Activated CD4-positive, alpha-beta T cell treated with anti-CD3 and anti-CD28 coated beads, Interleukin-2, amount 50 U/mL, for 24 hours (primary cell): Measurements from ENCODE around the gene RGS7.

Source experiments
- DNase-seq, 2 donors: peaks; one replicate each; pipeline ENCODE4 v3.0.0-alpha.2; 2020; ENCODE audit warnings: low read depth in 1 of 2, low spot score in 1 of 2

RGS7 gene

DNA sequence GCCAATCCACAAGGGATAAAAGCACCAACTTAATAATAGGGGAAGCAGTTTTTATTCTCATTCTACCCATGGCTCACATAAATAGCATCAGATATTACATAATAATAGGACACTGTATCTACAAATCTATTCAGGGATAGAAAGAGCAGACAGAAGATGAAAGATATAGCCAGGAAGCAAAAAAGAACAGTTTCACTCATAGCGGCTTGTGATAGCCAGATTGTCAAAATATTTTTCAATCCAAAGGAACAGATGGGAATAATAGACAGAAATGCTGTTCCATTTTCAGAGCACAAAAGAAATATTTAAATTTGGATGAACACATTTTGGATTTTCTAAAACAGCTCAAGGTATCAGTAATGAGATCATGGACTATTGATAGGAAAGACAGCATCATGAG is 512.5 kb downstream of the RGS7 start:
- DNase-seq: no peak

DNA sequence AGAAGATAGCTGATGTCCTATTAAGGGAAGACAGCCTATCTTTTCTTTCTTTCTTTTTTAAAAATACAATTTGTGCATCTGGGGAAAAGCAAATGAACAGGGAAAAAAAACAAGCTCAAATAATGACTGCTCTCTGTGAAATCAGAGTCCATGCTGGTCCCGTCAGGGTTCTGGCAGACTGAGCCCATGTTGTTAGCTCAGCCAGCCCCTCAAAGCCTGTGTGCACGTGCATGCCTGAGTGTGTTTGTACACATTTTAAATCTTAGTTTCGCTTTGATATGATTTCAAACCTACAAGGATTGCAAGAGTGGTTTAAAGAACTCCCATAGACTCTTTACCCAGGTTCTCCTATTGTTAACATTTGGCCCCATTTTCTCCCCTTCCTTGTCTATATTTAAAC is 513.2 kb downstream of the RGS7 start:
- DNase-seq: no peak

DNA sequence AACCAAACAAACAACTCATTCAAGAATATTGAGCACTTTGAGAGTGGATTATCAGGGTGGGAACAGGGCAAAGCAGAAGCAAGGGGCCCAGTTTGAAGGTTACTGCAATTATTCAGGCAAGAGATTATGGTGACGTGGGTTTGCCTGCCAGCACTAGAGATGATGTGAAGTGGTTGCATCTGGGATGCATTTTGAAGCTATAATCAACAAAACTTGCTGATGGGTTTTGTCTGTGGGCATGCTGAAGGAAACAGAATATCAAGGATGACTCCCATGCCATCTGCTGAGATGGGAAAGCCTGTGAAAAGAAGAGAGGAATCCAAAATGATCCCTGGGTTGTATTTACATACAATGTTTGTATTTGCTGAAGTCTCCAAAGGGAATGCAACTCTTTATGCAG is 520.7 kb downstream of the RGS7 start:
- DNase-seq: no peak

DNA sequence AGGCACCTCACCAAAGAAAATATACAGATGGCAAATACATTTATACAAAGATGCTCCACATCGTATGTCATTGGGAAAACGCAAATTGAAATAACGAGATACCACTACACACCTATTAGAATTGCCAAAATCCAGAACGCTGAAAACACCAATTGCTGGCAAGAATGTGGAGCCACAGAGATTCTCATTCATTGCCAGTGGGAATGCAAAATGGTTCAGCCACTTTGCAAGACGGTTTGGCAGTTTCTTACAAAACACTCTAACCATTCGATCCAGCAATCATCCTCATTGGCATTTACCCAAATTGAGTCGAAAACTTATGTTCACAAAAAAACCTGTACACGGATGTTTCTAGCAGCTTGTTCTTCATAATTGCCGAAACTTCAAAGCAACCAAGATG is 521.7 kb downstream of the RGS7 start:
- no peak for DNase-seq

DNA sequence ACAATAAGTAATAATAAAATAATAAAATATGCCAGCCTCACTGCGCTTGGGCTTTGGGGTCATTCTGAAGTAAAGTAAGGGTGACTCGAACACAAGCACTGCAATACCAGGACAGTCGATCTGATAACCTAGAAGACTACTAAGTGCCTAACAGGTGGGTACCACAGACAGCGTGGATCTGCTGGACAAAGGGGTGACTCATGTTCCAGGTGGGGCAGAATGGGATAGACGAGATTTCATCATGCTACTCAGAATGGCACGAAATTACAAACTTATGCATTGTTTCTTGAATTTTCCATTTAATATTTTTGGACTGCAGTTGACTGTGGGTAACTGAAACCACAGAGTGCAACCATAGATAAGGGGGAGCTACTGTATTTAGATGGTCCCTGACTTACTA is 523.9 kb downstream of the RGS7 start:
- DNase-seq: no peak

DNA sequence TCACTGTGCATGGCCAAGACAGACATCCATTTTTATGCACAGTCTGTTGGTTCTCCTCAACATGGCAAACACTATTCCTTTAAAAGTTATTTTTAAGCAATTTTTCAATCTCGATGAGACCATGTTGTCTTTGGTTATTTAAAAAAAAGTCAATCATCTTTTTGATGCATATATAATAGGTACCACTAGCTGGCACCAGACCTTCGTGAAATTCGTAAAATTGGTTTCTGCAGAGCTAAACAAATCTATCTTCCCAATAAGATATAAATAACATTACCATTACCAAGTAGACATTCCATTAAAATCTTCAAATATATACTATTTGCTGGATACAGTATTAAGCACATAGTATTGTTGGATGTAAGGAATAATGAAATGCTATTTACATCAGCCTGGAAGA is 525.1 kb downstream of the RGS7 start:
- DNase-seq: no peak

DNA sequence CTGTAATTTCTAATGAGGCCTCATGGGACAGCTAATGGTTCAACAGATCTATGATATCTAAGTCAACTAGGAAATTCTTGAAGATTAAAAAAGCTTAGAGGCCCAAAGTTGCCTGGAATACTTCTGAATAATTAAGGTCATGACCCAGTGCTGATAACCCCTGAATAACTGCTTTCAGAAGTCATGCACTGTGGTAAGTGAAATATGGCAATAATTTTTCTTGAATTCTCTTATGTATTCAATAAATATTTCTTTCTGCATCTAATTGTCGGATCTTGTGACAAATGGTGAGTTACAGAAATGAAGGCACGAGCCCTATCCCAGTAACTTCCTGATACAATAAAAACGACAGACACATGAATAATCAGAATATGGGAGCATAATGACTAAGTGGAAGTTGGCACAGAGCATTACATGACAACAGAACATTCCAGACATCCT is 525.8 kb downstream of the RGS7 start:
- no peak for DNase-seq

DNA sequence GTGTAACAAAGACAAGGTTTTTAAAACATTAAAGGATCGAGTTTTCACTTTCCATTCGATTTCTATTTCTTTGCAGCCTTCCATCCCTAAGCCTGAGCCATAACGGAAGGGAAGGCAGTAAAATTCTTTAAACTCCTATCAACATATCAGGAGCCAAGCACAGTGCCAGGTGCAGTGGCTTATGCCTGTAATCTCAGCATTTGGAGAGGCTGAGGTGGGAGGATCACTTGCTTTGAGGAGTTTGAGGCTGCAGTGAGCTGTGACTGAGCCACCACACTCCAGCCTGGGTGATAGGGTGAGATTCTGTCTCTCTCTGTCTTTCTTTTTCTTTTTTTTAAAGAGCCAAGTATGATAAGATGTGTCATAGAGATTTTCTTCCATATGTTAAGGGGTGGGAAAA is 527.5 kb downstream of the RGS7 start:
- DNase-seq: no peak

DNA sequence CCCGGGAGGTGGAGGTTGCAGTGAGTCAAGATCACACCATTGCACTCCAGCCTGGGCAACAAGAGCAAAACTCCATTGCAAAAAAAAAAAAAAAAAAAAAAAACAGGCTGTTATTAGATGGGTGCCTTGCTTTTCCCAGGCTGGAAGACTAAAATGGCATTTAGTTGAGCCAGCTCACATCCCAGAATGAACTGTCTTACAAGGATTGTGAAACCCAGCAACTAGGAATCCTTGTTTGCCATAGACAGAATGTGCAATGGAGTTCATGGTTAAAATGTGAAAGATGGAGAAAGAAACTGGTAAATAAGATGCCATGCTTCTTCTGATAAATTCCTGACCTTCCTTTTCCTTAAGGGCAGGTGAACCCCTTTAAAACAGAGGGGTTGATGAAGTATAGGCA is 529.2 kb downstream of the RGS7 start:
- DNase-seq: no peak

DNA sequence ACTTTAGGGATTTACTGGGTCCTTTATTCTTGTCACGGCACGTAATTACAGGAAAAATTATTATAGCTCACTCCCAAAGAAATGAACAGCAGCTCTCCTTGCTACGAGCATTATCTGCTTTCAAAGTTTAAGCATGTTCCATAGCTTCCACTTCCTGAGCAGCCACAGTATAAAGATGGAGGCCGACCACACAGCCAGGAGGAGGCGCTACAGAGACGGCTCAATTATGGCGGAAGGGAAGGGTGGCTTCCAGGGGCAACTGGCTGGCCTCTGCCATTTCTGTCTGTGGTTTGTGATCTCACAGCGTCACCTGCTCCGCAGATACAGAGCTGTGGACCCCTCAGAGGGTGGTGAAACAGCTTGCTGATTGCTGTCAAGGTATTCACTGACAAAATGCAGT is 532.8 kb downstream of the RGS7 start:
- no peak for DNase-seq

DNA sequence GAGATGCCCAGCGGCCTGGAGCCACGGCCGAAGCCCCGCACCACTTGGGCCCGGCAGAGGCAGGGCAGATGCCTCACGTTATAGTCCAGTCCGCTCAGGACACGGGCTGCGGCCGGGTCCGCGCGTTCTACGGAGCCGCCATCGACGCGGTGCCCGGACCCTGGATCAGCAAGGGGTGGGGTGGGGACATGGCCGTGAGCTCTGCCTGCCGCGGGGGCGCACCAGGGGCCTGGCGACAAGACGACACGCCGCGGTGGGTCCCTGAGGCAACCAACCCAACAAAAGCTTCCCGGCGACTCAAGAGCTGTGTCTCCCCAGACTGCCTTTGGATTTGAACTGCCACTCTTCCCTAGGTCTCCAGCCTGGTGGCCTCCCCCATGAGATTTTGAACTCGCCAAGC is 533.6 kb downstream of the RGS7 start:
- no peak for DNase-seq

DNA sequence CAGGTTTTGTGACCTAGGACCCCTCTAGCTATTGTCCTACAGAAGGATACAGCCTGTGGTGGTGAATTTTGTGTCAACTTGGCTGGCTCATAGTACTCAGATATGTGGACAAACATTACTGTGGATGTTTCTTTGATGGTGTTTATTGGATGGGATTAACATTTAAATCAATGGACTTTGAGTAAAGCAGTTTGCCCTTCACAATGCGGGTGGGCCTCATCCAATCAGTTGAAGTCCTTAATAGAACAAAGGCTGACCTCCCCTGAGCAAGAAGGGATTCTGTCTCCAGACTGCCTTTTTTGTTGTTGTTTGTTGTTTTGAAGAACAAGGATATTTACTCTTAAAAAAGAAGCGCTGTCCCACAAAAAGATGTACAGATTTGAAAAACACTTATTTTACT is 535.1 kb downstream of the RGS7 start:
- DNase-seq: no peak

DNA sequence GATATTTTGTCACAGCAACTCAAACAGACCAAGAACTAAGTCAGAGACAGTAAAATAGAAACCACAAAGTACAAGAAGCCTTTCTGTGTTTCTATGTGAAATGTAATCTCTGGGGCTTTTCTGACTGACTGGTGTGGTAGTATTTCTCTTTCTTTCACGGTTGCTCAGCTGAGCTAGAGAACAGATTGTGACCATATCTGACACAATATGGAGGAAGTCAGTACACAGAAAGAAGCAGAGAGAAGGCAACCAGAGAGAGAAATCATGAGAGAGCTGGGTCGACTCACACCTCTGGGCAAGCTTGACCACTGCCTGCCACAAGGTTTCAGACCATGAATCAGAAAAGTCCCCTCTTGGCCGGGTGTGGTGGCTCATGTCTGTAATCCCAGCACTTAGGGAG is 536.2 kb downstream of the RGS7 start:
- DNase-seq: no peak

DNA sequence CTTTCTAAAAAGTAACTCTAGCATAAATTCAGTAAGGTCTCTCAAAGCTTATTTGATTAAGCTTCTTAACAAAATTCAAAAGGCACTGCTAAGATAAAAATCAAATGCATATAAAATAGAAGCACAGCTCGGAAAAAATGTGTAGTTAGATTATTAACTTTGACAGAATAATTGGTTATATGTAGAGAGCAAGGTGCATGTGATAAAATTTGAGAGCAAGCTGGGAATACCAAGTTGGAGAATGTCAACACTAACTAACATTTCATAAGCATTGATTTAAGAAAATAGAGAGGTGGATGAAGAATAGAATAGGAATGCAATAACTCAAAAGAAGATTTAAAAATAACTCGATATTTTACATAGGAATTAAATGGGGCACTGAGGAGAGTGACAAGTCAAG is 540.5 kb downstream of the RGS7 start:
- no peak for DNase-seq

DNA sequence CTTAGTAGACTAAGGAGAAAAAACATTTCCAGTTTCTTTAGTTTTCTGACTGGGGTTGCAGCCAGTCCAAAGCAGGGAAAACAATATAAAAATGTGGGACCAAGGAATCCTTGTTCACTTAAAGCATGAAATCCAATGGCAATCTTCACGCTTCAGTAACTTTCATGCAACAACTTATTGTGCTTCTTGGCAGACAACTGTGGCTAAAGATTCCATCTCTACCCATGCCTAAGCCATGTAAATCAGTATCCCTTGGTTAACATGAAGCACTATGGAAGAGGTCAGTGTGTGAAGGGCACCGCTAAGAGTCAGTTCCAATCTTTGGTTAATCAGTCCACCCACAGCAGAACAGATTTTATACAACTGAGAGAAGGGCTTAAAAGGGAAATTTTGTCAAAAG is 543.3 kb downstream of the RGS7 start:
- DNase-seq: no peak

DNA sequence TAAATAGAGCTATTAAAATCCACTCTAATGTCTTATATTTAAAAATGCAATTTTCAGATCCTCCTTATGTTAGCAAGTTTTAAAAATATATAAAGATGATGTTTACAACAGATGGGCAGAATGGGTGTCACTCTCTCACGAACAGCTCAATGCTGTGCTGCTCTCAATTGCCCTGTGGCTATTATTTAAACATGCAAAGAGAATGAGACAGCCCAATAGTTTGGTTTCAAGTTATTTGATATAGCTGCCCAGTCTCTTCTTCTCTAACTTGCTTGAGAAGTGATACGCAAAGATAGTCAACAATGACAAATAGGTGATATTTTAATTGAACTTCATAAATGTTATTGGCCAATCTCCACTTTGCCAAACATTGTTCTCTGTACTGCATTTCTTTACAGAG is 545.7 kb downstream of the RGS7 start:
- no peak for DNase-seq

DNA sequence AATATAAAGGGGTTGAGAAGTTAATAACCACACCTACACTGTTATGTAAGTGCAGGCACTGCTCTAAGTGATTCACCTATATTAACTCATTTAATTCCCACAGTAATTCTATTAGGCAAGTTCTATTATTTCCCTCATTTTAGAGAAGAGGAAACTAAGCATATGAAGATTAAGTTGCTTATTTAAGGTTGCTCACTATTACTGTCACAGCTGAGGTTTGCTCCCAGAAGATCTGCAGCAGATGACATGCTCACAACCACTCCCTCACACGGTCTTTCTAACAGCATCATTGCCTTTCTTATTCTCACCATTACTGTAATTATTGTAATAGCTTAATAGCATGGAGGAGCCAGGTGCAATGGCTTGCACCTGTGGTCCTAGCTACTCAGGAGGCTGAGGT is 548.6 kb downstream of the RGS7 start:
- no peak for DNase-seq

DNA sequence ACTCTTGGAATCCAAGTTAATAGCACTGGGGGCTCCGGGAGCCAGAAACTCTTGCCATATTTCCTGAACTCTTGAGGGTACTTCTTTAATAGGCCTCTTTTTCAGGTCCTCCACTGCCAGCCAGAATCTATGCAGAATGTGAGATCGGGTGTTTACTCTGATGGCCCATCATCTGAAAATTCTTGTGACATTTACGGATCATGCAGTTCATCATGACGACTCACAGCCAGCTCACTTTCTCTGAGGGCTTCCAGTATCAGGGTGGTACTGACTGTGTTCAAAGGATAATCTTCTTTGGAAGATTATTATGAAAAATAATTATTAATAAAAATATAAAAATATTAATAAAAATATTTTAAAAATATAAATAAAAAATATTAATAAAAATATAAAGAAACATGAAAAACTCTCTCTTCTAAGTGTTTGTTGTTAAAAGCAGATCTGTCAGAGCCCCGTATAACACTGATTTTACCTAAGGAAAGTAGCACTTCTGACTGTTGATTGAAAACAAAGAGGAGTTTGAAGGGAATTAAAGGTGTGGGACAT is 550.7 kb downstream of the RGS7 start:
- DNase-seq: no peak

DNA sequence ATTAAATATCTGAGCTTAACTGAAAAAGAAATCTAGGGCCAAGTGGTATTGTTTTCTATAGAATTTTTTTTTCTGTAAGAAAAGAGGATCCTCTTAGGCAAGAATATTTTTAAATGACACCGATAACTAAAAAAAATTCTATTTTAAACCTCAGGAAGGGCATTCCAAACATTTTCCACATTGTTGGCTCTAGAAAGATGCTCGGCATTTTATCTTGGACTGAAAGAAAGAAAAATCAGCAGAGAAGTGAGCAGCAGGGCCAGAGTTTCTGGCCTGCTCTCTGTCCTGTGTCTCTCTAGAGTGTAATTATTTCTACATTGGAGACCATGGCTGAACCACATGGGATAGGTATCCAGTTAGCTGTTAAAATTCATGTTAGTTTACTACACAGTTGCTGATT is 552.5 kb downstream of the RGS7 start:
- DNase-seq: no peak

DNA sequence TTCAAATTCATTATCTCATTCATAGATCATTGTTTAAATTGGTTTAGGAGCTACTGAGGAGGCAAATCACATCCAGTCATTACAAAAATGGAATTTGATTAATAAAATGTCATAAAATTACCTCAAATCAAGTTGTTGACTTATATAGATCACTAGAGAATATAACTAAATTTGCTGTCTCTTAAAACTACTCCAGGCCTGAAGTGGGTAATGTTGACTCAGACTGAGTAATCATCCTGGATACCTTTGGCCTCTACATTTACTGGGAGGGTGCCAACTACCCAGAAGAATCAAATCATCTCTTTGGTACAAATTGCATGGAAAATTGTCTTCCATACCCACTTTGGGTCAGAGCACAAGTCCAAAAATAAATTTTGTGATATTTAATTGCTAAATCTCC is 553.9 kb downstream of the RGS7 start:
- no peak for DNase-seq

DNA sequence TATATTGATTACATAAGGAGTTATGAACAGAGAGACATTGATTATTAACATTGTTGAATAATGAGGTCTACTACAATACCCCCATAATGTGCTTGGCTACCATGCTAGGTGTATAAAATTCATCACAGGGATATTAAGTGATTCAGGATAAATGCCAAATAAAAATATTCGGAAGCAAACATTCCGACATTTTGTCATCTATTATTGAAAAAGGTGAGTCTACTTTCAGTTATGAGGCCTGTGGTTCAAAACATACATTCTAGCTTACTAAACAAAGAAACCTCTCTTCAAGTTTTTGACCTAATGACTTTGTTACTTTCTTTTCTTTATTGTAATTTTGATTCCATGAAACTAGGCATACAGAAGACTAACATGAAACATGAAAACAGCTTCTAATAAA is 554.7 kb downstream of the RGS7 start:
- DNase-seq: no peak

DNA sequence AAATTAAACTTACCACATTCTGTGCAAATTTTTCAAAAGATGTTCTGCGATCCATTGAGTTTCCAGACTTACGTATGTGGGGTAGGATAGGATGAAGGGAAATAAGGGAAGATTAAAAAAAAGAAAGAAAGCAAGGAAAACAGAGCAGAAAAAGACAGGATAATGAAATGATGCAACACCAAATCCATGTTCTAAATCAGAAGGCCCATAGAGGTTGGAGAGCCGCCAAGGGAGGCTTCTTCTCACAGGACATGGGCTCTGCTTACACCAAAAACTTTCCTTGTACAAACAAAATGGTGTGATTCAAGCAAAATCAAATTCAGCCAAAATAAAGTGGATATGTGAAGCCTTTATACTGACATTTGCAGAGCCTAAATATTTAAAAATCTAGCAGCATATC is 555.6 kb downstream of the RGS7 start:
- no peak for DNase-seq

DNA sequence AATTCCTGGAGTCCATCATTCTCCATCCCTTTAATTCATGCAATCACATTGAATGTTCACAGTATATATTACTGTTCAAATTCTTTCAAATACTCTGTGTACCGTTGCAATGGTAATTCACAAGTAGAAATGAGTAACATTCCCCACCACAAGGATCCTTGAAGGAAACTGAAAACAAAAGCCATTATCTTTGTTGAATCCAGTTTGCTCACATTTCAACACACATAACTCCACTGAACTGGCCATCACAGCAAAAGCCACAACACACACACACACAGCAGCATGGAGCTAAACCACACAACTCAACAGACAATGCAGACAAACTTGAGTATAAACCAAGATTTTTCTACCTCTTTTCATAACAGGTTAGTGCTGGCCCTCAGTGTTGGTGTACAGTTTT is 556.7 kb downstream of the RGS7 start:
- no peak for DNase-seq

DNA sequence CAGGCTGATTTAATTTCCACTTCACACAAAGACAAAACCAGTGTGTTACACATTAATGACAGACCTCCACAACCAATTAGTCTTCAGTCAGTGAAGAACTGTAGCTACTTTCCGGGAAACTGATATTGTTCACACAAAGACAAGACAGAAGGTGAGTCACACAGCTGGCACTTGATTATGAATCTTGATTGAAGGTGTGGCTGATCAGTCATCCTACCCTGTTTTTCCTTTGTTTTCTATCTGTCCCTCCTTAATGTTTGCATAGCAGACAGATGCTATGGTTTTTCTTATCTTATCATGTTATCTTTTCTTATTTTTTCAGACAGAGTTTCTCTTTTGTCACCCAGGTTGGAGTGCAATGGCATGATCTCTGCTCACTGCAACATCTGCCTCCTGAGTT is 560.0 kb downstream of the RGS7 start:
- DNase-seq: no peak
